NCI-H526 treated with DMSO at 0.1 percent for 48 hours (cell line): ENCODE data around the gene EPC1.
"Not testable (repeated sequence)": the region's sequence is repeated elsewhere in the genome, so short reads cannot be mapped to it uniquely, and the experiment has no call there.

Source experiments
- DNase-seq: peaks from one replicate; lab custom pipeline; 2025; lab: John Stamatoyannopoulos, UW

The EPC1 gene

GRCh38 chr10:32372000-32372875, 25.3 kb upstream of the EPC1 start:
- DNase-seq = no peak

- DNase-seq = no peak
Measured at GRCh38 chr10:32371101-32371500, 24.1 kb upstream of the EPC1 start.

DNA sequence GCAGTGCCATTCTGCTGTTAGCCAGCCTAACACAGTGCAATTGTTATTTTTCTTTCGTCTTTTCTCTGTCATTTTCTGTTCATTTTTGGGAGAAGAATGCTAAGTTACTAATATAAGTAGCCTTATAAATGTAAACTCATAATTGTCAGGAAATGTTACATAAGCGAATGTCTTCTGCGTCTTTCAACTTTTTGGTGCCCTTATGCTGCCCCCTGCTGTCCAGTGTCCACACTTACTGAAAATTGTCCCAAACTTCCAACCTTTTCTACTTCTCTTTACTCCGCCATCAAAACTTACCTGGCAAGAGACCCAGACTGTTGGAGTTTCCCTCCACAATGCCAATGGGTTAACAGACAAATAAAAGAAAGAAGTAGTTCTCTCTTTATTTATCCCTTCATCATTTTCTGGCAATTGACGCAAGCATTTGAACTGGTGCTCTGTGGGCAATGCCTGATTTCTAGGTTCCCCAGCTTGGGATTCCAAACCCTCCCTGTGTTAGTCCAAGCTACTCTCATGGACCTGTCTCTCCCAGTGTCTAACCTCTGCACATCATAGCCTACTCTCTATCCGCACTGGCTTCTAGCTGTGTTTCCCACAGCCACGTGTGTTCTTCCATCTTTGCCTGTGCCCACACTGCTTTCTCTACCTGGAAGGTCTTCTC, 21.0 kb upstream of the EPC1 start:
- no peak for DNase-seq

DNA sequence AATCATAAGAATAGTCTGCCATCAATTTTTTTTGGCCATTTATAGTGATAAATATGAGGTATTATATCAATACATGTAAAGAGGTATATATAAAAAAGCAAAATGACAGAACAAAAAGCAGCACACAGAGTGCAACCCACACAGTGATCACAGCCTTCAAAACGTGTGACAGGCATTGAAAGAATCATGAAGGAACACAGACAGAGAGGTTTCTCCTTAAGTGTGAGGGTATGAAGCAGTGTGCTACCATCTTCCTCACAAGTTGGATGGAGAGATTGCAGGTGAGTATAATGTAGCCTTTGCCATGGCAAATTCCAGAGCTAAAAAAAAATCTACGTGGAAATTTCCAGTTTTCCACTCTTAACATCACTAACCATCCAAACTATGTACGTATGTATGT, 19.6 kb upstream of the EPC1 start:
- DNase-seq = no peak

- DNase-seq = no peak
Measured at GRCh38 chr10:32366111-32366510, 19.2 kb upstream of the EPC1 start.

DNA sequence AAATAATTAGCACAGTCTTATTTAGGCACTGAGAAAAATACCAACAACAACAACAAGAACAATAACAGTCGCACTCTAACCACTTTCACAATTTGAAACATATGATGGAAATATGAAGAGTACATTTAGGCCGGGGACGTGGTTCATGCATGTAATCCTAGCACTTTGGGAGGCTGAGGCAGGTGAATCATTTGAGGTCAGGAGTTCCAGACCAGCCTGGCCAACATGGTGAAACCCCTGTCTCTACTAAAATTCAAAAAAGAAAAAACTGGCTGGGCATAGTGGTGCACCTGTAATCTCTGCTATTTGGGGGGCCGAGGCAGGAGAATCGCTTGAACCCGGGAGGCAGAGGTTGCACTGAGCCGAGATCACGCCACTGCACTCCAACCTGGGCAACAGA, 18.4 kb upstream of the EPC1 start:
- DNase-seq = not testable (repeated sequence)

- no peak for DNase-seq
Measured at GRCh38 chr10:32362571-32362970, 15.6 kb upstream of the EPC1 start.

DNA sequence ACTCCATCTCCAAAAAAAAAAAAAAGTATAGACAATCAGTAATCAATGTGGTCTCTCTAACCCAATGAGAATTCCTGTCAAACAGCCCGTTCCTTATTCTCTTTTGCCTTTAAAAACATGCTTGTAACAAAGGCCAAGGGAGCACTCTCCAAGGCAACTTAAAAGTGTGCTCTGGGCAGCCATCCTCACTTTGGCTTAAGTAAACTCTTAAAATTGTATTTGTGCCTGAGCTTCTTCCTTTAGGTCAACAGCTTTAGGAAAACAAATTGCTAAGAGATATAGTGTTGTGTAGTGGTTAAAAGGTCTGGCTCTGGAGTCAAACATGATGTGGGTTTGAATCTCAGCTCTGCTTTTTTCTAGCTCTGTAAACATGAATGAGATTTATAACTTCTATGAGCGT, 13.9 kb upstream of the EPC1 start:
- no peak for DNase-seq

DNA sequence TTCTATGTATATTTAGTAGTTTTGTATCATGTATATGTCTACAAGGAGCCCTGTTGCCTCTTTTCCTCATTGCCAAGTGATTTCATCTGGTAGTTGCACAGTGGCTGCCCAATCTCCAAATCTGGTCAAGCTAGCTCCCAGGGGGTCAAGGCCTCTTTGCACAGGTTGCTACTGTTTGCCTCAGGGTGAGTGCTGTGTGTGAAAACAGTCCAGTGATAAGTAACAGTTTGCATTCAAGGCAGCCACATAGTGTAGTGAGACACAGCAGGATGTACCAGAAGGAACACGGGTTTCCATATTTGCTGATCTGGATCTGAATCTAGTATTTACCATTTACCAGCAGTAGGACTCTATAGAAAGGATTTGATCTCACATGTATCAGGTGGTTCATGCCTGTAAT, 13.3 kb upstream of the EPC1 start:
- DNase-seq = no peak

DNA sequence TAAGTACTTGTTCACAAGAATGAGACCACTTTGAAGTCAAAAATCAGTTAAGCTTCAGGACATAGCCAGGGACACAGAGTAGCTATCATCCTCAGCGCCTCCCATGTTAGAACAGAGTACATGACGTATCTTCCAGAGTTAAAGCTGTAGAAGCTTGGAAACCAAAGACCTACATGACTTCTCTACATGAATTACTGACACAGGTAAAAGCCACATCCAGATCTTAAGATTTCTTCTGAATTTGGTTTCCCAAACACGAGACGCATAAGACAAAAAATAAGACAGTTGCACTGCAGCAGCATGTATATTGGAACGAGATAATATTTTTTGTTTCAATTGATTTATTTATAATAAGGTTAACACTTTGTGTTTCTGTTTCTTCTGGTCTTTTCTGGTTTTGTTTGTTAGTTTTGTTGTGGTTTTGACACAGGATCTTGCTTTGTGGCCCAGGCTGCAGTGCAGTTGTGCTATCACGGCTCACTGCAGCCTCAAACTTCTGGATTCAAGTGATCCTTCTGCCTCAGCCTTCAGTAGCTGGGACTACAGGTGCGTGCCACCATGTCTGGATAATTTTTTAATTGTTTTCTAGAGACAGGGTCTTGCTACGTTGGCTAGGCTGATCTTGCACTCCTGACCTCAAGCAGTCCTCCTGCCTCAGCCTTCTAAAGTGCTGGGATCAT, 10.2 kb upstream of the EPC1 start:
- no peak for DNase-seq

DNA sequence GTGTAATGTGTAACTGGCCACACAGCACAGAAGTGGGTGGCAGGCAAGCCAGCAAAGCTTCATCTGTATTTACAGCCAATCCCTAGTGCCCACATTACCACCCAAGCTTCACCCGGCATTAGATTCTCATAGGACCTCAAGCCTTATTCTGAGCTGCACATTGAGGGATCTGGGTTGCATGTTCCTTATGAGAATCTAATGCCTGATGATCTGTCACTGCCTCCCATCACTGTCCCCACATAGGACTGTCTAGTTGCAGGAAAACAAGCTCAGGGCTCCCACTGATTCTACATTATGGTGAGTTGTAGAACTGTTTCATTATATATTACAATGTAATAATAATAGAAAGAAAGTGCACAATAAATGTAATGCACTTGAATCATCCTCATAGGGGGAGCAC, 7.7 kb upstream of the EPC1 start:
- not testable (repeated sequence) for DNase-seq

DNA sequence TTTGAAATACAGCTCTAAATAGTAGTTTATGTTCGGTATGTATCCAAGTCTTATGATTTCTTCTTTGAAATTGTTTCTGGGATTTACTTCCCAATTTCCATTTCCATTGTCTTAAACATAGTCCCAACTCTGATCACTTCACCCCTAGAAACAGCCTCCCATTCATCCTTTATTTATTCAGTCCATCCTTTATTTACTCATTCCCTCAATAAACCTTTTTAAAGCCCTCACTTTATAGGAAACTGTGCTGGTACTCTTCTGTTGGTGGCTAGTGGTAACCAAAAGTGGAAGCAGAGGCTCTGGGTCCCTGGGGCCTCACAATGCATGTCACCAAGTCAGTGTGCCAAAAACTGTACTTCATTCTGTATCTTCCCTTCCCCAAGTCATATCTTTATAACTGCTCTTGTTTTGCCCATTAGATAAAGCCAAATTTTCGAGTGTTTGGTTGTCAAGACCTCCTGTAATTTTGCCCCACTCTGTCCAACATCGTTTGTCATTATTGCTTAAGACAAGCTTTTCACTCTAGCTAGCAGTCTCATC, 3.9 kb upstream of the EPC1 start:
- DNase-seq = no peak

GRCh38 chr10:32349968-32350738, 3.2 kb upstream of the EPC1 start:
- DNase-seq = no peak

- DNase-seq = no peak
Measured at GRCh38 chr10:32349199-32349585, 2.2 kb upstream of the EPC1 start.

- DNase-seq = no peak
Measured at GRCh38 chr10:32348297-32349198, 1.6 kb upstream of the EPC1 start.

DNA sequence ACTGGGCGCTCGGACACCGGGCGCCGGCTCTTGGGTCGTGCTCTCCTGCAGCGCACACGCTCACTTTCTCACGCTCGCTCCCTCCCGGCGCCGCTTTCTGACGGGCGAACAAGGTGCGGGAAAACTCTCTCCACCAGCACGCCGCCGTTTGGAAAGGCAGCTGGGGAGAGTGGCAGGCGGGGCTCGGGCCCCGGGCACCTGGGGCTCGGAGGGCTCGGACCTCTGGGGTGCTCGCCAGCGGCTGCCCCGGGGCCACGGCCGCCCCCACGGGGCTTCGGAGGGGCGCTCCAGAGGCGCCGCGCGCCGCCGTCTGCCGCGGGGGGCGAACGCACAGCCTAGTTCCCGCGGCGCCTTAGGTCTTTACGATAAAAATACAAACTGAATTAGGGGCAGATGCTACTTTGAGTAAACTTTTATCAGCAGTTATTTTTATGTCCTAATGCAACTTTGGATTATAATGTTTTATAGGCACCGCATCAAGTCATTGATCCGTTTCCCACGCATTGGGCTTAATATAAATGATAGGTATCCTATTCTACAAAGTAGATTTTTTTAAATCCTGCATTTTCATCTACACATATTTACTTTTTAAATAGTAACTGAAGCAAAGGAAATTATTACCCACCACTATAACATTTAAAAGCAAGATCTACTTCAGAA, 535 bp upstream of the EPC1 start:
- DNase-seq = no peak

GRCh38 chr10:32346134-32346550, 816 bp downstream of the EPC1 start:
- DNase-seq = peak; percentile 82

DNA sequence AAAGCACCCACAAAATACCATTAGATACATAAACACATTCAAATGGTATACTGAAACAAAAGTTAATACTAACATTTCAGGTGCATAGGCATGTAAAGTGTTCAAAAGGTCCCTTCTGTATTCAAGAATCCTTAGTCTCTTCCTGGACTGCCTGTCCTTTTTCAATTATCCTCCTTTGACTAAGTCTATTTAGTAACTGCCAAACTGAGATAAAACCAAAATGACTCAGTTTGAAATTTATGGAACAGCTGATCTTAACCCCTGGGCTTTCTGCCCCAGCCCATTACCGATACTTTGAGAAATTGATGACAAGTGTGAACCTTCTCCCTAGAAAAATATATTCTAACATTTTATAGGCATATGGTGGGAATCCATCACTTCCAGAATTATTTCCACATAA, 5.4 kb downstream of the EPC1 start:
- DNase-seq = no peak

DNA sequence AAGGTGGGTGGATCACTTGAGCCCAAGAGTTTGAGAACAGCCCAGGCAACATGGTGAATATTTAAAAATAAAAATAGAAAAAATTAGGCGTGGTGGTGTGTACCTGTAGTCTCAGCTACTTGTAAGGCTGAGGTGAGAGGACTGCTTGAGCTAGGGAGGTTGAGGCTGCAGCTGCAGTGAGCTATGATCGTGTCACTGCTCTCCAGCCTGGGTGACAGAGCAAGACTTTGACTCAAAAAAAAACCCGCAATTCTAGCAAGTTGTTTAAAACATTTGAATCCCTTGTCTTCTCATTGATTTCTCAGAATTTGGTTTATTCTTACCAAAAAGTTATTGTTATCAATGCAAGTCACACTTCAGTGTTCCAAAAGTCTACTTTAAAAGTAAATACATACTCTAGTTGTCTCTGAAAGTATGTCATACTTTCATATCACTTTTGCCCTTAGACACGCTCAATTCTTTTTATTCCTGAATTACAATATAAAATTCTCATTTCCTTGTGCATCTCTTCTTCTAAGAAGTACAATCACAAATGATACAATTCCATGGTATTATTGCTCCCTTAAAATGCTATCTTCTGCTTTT, 6.3 kb downstream of the EPC1 start:
- DNase-seq = no peak

GRCh38 chr10:32338262-32338661, 8.7 kb downstream of the EPC1 start:
- DNase-seq = no peak
